HG03064 (cell line): ENCODE measurements around the gene LPP.

Experiments
- ATAC-seq: cut with Tn5 transposase; IDR thresholded peaks from one replicate; pipeline ENCODE4 v1.9.1; 2021; ENCODE audit warnings: low read depth; ENCODE audit not compliant: unreplicated experiment

The LPP gene

DNA sequence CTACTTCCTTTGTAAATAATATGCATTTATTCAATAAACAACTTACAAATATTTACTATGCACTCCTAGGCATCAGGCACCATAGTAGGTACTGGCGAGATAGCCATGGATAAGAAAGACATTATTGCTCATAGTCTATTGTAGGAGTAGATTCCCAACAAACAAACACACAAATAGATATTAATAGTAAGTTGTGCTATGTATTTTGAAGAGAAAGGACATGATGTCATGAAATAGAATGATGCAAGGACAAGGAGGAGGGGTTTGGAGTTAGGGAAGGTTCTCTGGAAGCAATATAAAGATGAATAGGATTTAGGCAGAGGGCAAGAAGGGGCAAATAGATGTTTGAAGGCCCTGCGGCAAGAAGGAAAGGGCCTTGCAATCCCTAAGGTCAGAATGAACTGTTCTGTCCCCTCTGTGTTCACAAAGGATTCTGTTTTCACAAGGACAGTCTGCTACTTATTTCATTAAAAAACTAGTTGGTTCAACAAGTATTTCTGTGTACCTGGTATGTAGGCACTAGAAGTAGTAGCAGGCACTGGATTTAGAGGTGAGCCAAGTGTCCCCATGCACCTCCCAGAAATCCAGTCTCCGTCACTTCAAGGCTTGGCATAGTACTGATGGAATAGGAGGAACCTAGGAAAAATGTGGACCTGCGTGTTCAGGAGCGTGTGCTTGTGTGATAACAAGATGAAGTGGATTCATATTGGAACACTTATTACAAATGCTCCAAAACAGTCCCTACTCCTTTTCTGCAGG is 786.0 kb downstream of the LPP start:
- no peak for ATAC-seq
